Measurements from ENCODE around the gene EVI2A. TPM values are rescaled to one million over a fixed set of nuclear protein-coding genes. Genes with fewer than 3 reads are reported as not detected.
"Not testable (repeated sequence)": the region's sequence is repeated elsewhere in the genome, so short reads cannot be mapped to it uniquely, and the experiment has no call there.

Gene EVI2A
- total and polyA plus RNA-seq, 10 of the 15 experiments (the other 5 are each of a cell fraction or from before 2014, with no cell fraction given): 4.6 to 78.3 (median 25.7) TPM

DNA sequence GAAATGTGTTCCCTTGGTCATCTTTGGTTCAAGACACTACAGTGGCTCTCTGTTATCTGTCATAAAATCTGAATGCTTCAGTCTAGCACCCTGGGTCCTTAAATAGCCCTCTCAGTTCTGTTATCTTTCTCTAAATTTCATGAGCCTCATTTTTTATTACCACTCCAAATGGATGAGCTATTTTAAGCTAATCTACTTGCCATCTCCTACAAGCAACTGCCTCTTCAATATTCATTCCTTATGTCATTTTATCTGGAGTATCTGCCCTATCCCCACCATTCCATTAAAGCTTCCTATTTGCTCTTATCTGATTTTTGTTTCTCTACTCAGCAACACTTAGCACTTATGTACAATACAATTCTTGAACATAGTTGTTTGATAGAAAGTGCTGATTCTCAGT lies 28.0 kb upstream of the EVI2A start (continued):
- TF ChIP-seq, protein P1, sequence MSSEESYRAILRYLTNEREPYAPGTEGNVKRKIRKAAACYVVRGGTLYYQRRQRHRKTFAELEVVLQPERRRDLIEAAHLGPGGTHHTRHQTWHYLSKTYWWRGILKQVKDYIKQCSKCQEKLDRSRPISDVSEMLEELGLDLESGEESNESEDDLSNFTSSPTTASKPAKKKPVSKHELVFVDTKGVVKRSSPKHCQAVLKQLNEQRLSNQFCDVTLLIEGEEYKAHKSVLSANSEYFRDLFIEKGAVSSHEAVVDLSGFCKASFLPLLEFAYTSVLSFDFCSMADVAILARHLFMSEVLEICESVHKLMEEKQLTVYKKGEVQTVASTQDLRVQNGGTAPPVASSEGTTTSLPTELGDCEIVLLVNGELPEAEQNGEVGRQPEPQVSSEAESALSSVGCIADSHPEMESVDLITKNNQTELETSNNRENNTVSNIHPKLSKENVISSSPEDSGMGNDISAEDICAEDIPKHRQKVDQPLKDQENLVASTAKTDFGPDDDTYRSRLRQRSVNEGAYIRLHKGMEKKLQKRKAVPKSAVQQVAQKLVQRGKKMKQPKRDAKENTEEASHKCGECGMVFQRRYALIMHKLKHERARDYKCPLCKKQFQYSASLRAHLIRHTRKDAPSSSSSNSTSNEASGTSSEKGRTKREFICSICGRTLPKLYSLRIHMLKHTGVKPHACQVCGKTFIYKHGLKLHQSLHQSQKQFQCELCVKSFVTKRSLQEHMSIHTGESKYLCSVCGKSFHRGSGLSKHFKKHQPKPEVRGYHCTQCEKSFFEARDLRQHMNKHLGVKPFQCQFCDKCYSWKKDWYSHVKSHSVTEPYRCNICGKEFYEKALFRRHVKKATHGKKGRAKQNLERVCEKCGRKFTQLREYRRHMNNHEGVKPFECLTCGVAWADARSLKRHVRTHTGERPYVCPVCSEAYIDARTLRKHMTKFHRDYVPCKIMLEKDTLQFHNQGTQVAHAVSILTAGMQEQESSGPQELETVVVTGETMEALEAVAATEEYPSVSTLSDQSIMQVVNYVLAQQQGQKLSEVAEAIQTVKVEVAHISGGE (CRISPR knock-in tag; IDR thresholded peaks at IDR 0.05): no peak
- no peak for TF ChIP-seq E2F8 (IDR thresholded peaks at IDR 0.05; ENCODE audit: low read depth, partially characterized antibody)
- TF ChIP-seq IRF4 (IDR thresholded peaks at IDR 0.05; ENCODE audit: low read depth, low read length): no peak
- no peak for TF ChIP-seq ZNF384 (IDR thresholded peaks at IDR 0.05; ENCODE audit: borderline replicate concordance, low read depth, low read length)
- TF ChIP-seq POLR2A (IDR thresholded peaks at IDR 0.05; ENCODE audit: low read depth, low read length): no peak
- no peak for TF ChIP-seq YY1 (IDR thresholded peaks at IDR 0.05; ENCODE audit: low read depth, low read length)
- TF ChIP-seq MEF2B (IDR thresholded peaks at IDR 0.05; ENCODE audit: partially characterized antibody, poor library complexity, severe bottlenecking): no peak
- no peak for TF ChIP-seq CBX3 (IDR thresholded peaks at IDR 0.05; ENCODE audit: borderline replicate concordance, low read depth)
- TF ChIP-seq MYC (IDR thresholded peaks at IDR 0.05; ENCODE audit: insufficient read depth, insufficient read length, insufficient replicate concordance, low read length, severe bottlenecking): no peak
- TF ChIP-seq GABPA (IDR thresholded peaks at IDR 0.05; ENCODE audit: low read depth): no peak

DNA sequence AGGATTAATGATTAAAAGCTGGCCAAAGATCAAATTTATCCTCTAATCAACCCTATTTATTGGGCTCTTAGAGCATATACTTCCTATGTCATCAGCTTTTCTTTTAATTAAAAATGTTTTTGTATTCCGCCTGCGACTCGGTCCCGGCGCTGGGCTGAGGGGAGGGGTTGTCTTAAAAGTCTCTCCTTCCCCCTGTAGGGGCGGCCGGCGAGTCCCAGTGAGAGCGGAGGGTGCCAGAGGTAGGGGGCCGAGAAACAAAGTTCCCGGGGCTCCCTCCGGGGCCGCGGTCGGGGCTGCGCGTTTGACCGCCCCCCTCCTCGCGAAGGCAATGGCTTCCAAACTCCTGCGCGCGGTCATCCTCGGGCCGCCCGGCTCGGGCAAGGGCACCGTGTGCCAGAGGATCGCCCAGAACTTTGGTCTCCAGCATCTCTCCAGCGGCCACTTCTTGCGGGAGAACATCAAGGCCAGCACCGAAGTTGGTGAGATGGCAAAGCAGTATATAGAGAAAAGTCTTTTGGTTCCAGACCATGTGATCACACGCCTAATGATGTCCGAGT lies 23.8 kb upstream of the EVI2A start:
- in situ Hi-C loops (cut with MboI); RAD21 ChIA-PET (ENCODE audit: unreplicated experiment); H3K4me1 ChIP-seq (ENCODE audit: control insufficient read depth, insufficient read depth, low read length); H4K20me1 ChIP-seq (ENCODE audit: control insufficient read depth, insufficient read depth); BruUV-seq (replicated peaks); ATAC-seq; FAIRE-seq; H3K4me3 ChIP-seq; H3K27me3 ChIP-seq (replicated peaks in 1 of 2; ENCODE audit: control insufficient read depth in 2 of 2, insufficient read depth in 2 of 2, low read length in 1 of 2); H2AFZ ChIP-seq (ENCODE audit: control insufficient read depth, low read depth, low read length); H3K4me2 ChIP-seq (ENCODE audit: control insufficient read depth, insufficient read depth); SMC1A ChIA-PET (ENCODE audit: uncharacterized antibody, unreplicated experiment); DNase-seq (ENCODE audit: low read depth, low spot score); H3K9ac ChIP-seq (ENCODE audit: control insufficient read depth, insufficient read depth, low read length); intact Hi-C loops (cut with micrococcal nuclease; ENCODE audit: unreplicated experiment); H3K27ac ChIP-seq (ENCODE audit: control insufficient read depth, insufficient read depth); H3K9me3 ChIP-seq (replicated peaks; ENCODE audit: control insufficient read depth, insufficient read depth, low read length); H3K36me3 ChIP-seq (ENCODE audit: control insufficient read depth in 2 of 2, insufficient read depth in 2 of 2, low read length in 1 of 2); CTCF ChIA-PET; H3K79me2 ChIP-seq (ENCODE audit: control insufficient read depth, insufficient read depth, low read length); POLR2A ChIA-PET: not testable (repeated sequence)
- 98% methylated on average over 13 of the region's 34 CpGs for WGBS (ENCODE audit: insufficient coverage, insufficient replicate concordance, low lambda C conversion rate, missing lambda C conversion rate)

Data from GM12878 (cell line).